ENCODE results near the gene PLEKHM3.
"Not testable (repeated sequence)": the region's sequence is repeated elsewhere in the genome, so short reads cannot be mapped to it uniquely, and the experiment has no call there.

PLEKHM3 gene

DNA sequence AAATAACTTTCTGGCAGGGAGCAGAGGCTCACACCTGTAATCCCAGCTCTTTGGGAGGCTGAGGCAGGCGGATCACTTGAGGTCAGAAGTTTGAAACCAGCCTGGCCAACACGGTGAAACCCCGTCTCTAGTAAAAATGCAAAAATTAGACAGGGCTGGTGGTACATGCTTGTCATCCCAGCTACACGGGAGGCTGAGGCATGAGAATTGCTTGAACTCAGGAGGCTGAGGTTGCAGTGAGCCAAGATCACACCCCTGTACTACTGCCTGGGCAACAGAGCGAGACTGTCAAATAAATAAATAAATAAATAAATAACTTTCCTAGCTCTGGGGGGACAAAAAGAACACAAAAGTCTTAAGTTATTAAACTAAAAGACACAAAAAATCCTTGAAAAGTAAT, 118.8 kb downstream of the PLEKHM3 start:
- DNase-seq; in situ Hi-C loops (cut with MboI; ENCODE audit: low pct_unique_long_range_greater_than_20kb, low sequenced_read_pairs): not testable (repeated sequence)

DNA sequence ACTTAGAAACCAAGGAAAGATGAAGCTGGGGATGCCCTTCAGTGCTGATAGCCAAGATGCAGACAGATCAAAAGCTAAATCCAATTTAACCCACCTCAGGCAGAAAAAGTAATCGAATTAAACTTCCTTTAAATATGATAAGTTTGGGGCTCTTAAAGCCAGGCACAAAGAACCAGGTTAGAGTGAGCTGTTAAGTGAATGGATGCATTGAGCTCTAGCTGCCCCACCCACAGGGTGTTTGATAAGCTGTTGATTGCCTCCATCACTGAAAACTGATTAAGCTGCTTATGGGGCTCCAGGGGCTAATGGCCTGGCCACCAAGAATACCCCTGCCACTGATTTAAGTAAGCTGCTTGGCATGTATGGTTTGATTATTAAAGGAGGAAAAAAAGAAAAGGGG, 119.8 kb downstream of the PLEKHM3 start:
- no peak for DNase-seq
- in situ Hi-C loops (cut with MboI; ENCODE audit: low pct_unique_long_range_greater_than_20kb, low sequenced_read_pairs): no loop called here

DNA sequence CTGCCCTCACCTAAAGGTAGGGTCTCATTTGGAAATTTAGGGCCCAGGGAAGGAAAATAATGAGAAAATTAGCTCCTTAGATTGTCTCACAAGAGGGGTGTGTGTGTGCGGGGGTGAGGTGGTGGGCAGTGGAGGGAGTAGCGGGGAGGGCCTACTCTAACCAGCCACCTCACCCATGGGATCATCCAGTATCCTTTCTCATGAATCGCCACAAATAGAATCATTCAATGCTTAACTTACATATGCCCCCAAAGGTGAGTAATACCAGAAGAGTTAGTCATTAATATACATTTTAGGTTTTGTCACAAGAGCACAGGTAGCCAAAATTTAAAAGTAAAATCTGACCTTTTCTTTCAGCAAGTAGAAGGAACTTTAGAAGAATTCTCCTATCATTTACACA, 122.1 kb downstream of the PLEKHM3 start:
- in situ Hi-C loops (cut with MboI; ENCODE audit: low pct_unique_long_range_greater_than_20kb, low sequenced_read_pairs): no loop called here
- no peak for DNase-seq

DNA sequence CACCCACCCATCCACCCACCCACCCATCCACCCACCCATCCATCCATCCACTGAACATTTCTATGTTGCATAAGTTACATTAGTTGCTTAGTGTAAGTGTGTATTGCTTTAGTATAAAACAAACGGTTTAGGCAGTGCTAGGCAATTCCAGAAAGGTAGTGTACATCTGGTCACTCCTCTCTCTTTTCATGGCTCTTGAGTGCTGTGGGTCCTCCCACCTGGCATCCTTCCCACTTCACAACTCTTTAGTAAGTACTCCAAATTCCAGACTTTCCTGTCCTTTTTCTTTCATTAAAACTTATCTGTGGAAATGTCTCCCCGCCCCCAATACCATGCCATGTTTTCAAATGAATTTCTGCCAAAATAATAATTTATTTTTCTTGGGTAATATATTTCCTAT, 122.5 kb downstream of the PLEKHM3 start:
- DNase-seq: no peak

DNA sequence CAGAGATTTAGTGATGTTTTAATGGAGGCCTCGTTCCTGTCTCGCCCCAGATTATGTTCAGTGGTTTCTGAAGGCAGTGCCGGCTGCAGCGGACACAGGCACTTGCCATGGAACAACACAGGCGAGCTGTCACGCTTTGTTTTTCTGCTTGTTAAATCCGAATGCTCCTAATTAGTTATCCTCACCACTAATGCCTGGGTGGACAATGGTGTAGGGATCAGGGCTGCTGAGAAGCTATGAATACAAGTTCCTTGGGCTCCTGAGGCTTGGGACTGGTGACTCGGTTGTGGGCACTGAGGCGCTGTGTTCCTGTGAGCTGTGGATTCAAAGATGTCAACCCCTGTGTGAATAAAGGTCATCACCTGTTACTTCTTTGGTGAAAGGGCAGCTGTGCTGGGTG, 123.5 kb downstream of the PLEKHM3 start:
- no peak for DNase-seq
- in situ Hi-C loops (cut with MboI; ENCODE audit: low pct_unique_long_range_greater_than_20kb, low sequenced_read_pairs): no loop called here

More for the DNA sequence above, 122.5 kb downstream of the PLEKHM3 start:
- in situ Hi-C loops (cut with MboI; ENCODE audit: low pct_unique_long_range_greater_than_20kb, low sequenced_read_pairs): no loop called here

DNA sequence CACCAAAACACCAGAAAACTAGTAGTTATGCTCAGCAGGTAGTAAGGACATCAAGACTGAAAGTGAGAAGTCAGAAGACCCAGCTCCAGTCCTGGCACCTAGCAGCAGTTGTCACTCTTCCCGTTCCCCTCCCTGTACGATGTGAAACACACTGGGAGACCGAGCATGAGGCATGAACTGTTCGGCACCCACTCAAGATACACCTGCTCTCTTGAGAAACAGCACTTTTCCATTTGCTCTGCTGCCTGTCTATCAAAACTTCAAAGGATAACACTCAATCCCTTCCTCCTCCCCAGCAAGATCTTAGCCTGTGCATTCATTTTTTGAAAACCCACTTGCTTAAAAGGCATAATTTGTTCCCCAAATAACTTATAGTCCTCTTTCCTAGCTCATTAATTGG, 123.9 kb downstream of the PLEKHM3 start:
- no peak for DNase-seq
- in situ Hi-C loops (cut with MboI; ENCODE audit: low pct_unique_long_range_greater_than_20kb, low sequenced_read_pairs): no loop called here

DNA sequence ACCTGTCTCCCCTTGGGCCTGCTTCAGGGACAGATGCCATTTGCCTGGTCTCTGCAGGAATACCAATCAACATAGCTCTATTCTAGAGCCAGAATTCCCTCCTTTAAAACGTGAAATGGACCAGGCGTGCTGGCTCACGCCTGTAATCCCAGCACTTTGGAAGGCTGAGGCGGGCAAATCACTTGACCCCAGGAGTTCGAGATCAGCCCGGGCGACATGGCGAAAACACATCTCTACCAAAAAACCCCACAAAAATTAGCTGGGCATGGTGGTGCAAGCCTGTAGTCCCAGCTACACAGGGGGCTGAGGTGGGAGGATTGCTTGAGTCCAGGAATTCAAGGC, 127.0 kb downstream of the PLEKHM3 start:
- DNase-seq: no peak
- in situ Hi-C loops (cut with MboI; ENCODE audit: low pct_unique_long_range_greater_than_20kb, low sequenced_read_pairs): no loop called here

DNA sequence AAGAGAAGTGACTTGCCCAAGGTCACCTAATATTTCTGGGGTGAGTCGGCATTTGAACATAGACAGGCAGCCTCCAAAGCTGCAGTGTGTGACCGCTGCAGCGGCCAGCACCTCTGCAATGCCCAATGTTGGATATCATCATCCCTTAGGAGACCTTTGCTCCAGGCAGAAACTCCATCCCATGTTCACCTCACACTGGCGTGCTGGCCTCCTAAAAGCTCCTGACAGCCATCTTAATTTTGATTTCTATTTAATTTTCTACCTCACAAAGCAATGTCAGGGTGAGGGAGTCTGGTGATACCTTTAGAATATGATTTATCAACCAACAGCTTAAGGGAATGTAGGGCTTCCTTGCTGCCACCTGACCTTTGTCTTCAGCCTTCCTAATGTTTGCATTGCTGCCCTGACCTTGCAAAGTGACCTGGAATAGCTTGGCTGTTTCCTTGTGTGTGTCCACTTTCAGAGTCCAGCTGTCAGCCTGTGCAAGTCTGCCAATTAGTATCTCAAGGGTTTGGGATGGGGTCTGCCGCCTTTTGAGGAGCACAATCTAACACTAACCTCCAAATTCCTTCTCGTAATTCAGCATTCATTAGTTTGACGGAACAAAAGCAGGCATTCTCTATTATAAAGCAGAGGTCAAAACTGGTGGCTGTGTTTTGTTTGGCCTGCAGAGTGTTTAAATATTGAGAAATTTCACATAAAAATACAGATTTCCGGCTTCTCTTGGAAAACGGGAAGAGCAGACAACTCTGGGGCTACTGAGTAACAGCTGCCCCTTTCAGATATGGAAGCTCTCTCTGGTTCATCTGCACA, 127.6 kb downstream of the PLEKHM3 start:
- DNase-seq: no peak
- in situ Hi-C loops (cut with MboI; ENCODE audit: low pct_unique_long_range_greater_than_20kb, low sequenced_read_pairs): no loop called here

DNA sequence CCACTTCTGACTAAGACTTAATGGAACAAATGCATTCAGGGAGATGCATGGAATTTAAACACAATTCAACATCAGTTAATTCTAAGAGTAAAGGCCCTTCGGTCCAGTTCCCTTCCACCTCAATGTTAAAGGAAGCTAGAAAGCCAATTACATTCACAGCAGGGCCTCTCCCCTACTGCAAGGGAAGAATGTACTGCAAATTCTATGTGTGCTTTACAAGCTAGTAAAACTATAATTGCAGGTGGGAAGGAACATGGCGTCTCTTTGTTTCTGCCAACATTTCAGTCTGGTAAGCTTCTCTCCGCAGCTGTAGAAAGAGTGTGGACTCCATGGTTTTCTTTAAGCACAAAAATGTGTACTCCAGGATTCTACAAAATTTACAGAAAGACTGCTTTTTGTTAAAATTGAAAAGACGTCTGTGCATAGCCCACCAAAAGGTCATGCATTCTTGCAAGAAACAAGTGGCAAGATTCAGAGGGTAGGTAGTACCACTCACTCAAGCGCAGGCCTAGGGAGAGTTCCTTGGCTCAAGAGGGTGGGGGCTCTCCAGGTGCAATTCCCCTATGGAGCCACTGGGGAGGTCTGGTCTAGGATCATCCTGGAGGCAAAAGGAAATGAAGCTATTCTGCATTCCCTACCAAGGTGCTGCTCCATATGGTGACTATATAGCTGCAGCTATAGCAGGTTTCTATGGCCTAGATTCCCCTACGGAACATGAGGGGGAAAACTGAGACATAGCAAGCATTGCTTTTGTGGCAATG, 128.6 kb downstream of the PLEKHM3 start:
- in situ Hi-C loops (cut with MboI; ENCODE audit: low pct_unique_long_range_greater_than_20kb, low sequenced_read_pairs): no loop called here
- no peak for DNase-seq

DNA sequence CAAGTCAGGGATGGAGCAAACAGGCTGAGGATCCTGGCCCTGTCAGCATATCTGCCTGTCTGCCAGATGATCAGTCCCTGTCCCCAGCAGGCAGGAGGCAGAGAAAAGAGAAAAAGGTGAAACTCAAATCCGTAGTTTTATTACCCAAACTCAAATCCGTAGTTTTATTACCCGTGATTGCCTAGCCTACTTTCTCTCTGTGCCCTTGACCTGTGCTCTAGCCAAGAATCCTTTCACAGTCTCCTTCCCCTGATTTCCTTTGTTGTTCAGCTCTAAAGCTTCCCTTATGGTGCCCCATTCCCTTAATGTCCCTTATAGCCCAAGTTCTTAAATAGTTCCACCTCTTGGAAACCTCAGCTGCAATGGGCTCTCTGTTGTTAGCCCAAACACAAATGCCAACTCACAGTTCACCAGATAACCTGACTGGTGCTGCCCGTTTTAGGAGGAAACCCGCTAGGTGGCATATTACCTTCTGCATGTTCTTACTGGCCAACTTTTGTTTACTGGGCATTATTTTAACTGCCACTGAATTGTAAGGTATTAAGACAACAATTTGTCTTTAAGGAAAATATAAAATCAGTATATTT, 130.0 kb downstream of the PLEKHM3 start:
- in situ Hi-C loops (cut with MboI; ENCODE audit: low pct_unique_long_range_greater_than_20kb, low sequenced_read_pairs): no loop called here
- no peak for DNase-seq

DNA sequence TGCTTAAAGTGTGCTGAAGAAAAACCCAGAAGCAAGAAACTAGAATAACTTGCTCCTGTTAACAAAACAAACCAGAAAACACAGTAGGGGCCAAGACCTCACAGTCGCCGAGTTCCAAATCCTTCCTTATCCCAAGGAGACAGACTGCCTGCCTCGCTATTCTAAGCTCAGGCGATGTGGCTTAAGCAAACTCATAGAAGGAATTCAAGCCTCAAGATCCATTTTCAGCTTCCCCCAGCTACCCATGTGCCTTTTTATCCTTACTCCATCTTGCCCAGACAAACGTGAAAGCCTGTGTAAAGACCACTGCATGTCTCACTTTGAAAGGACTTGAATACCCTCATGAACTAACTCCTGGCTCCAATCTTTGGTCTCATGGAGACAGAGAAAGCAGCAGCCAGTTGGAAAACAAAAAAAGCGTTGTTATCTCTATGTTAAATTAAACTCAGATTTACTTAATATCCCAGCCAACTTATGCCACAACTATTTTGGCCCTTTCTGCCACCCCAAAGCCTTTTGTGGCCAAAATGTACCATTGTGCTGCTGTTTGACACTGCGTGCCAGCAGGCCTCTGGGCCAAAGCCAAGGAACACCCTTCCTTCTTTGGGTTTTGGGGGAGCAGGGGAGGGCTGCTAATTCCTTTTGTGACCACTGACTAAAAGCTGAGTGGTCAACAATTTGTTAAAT, 132.5 kb downstream of the PLEKHM3 start:
- in situ Hi-C loops (cut with MboI; ENCODE audit: low pct_unique_long_range_greater_than_20kb, low sequenced_read_pairs): no loop called here
- DNase-seq: no peak

DNA sequence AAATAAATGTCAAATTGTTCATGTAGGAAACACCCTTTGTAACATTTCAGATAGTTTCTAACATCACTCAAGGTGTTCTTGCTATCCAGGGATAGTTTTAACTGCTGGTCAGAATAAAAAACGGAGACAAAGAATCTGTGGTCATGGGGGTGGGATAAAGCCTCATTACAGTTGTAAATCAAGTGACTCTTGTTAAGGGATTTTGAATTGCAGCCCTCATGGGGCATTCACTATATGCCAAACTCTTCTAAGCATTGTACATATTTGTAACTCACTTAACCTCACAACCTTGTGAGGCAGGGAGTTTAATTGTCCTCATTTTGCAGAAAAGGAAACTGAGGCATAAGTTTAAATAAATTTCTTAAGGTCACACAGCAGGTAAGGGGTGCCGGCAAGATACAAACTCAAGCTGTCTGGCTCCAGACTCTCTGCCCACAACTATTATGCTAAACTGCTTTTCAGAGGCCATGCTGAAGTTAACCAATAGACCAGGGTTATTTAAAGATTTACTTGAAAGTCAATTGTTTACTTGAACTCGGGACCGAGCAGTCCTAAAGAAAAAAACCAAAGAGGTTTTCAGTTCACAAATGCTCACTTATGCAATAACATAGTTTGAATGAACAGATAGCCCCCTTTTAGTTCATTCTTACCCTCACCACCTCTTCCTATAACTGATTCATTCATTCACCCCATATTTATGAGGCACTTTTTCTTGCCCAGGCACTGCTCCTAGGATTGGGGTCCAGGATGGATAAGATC, 134.1 kb downstream of the PLEKHM3 start:
- DNase-seq: no peak
- in situ Hi-C loops (cut with MboI; ENCODE audit: low pct_unique_long_range_greater_than_20kb, low sequenced_read_pairs): no loop called here

DNA sequence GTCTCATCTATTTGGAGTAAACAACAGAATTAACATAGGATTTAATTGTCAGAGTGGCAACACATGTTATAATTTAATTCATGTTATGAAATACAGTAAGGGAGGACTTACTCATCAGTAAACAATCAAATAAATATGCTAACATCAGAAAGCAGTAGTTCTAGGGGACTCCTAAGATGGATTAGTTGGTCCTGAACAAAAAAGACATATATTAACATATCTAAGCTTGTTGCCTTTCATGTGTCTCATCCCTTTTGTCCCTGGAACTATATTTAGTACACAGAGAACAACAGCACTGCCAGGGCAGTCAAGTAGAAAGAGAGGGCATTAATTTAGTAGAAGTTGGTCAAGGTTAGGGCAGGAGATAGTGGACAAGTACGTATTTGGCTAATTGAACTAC, 137.8 kb downstream of the PLEKHM3 start:
- in situ Hi-C loops (cut with MboI; ENCODE audit: low pct_unique_long_range_greater_than_20kb, low sequenced_read_pairs): no loop called here
- DNase-seq: no peak

DNA sequence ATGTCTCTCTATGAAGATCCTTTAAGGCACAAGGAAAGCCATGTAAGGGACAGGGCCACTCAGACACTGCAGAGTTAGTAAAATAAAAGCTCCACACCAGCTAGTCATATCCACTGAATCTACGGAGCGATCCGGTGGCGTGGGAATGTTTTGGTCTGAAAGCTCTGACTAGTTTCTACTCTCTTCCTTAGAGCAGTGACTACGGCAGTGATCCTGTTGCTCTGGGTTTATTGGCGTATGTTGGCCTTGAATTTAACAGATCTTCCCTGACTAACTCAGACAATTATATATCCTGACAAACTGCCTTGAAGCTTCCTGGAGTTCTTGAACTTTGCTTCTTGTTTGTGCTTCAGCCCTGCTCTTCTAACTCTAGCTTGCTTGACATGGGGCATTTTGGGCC, 140.3 kb downstream of the PLEKHM3 start:
- in situ Hi-C loops (cut with MboI; ENCODE audit: low pct_unique_long_range_greater_than_20kb, low sequenced_read_pairs): no loop called here

DNA sequence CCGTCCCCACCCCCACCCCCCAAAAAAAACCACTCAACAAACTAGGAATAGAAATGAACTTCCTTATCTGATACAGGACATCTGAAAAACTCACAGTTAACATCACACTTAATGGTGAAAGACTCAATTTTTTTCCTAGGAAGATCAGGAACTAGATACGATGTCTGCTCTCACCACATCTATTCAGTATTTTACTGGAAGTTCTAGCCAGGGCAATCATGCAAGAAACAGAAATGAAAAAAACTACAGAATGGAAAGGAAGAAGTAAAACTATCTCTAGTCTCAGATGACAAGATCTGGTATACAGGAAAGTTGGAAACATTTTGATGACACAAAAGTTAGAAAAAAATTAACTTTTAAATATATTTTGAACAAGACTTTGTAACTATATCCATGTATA, 141.2 kb downstream of the PLEKHM3 start:
- DNase-seq: no peak
- in situ Hi-C loops (cut with MboI; ENCODE audit: low pct_unique_long_range_greater_than_20kb, low sequenced_read_pairs): no loop called here

More for the DNA sequence above, 140.3 kb downstream of the PLEKHM3 start:
- DNase-seq: no peak

DNA sequence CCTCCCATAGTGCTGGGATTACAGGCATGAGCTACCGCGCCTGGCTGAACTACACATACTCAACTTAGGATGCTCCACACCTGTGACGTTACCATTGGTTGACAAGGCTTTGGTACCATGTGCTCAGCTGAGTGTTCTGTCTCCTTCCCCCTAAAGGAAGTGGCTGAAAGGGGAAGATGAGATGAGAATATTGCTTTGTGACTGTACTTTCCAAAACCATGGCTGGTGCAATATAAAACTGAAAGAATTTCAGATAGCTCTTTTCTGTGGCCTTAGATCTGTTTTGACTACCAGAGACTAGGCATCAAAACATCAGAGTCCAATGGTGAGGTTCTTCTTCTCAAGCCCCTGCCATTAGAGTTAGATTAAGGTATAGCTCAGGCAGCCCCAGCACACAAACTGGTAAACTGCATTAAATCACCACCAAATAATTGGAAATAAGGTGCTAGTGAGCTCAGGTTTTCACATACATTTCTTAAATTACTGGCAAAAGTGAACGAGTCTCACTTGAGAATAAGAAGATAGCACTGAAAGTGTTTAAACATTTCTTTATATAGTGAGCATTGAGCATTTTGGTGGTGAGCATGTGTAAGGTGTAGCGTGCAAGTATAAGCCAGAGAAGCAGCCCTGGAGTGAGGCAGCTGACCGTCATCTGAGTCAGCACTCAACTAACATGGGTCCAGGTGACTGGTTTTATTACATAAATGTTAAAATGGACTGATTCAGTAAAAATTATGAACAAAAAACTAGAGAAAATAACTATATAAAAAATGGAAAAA, 142.1 kb downstream of the PLEKHM3 start:
- DNase-seq: no peak
- in situ Hi-C loops (cut with MboI; ENCODE audit: low pct_unique_long_range_greater_than_20kb, low sequenced_read_pairs): no loop called here

DNA sequence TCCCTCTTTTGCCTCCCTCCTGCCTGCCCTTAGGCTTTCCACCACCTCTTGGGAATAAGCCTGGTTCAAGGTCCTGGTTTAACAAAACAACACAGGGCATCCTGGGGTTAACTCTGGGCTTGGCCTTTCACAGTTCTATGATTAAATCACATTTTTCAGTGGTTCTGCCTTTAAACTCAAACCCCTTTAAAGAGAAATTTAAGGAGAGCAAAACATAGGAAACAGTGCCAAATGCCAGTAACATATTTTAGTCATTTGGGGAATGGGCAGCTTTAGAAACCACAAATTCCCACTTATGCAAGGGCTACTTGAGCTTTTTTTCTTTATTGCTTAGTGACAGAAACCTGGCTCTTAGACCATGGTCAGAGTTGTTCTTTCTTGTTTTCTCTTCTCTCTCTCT, 143.4 kb downstream of the PLEKHM3 start:
- DNase-seq: no peak
- in situ Hi-C loops (cut with MboI; ENCODE audit: low pct_unique_long_range_greater_than_20kb, low sequenced_read_pairs): no loop called here

DNA sequence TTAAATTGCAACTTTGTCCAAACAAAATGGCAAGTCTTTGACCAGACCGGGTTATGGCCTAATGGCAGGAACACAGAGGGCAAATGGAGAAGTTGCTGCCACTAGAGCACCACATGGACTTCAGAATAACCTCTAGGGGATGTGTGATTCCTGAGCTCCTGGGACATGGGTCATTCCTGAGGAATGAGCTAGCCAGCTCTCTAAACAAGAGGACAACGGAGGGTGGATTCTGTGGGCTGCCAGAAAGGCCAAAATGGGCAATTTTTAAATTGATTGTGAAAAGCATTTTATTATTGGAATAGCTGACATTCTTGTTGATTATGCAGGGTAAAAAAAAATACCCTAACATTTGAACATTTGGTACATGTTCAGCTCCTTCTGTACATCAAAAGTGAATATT, 145.8 kb downstream of the PLEKHM3 start:
- DNase-seq: no peak
- in situ Hi-C loops (cut with MboI; ENCODE audit: low pct_unique_long_range_greater_than_20kb, low sequenced_read_pairs): no loop called here

All from KBM-7 (cell line).